Mesenchymal stem cell (in vitro differentiated cells and primary cell): ENCODE measurements around the gene BNC2.

ENCODE experiments used
- DNase-seq: peaks from one replicate; pipeline ENCODE4 v3.0.0-alpha.2; 2013
- H2AFZ ChIP-seq: one replicate; pipeline ENCODE4 v1.6.1; 2013; ENCODE audit warnings: low read depth, mild to moderate bottlenecking, control low read depth, inconsistent platforms, low read length, moderate library complexity
- H2AK5ac ChIP-seq: 2 replicates; pipeline ENCODE4 v1.6.1; 2013; ENCODE audit warnings: low read length, moderate library complexity, mild to moderate bottlenecking, inconsistent platforms; ENCODE audit not compliant: severe bottlenecking
- H2BK120ac ChIP-seq: one replicate; pipeline ENCODE4 v1.6.1; 2013; ENCODE audit warnings: low read depth, mild to moderate bottlenecking, inconsistent platforms, low read length, moderate library complexity
- H2BK12ac ChIP-seq, 2 experiments: one replicate each; pipeline ENCODE4 v1.6.1; 2013; ENCODE audit warnings: inconsistent platforms in 2 of 2, low read length in 2 of 2, mild to moderate bottlenecking in 2 of 2, moderate library complexity in 2 of 2, control low read depth in 1 of 2
- H2BK15ac ChIP-seq: one replicate; pipeline ENCODE4 v1.6.1; 2013; ENCODE audit warnings: mild to moderate bottlenecking, low read depth, inconsistent platforms; ENCODE audit not compliant: poor library complexity, severe bottlenecking
- H2BK5ac ChIP-seq: 2 replicates; pipeline ENCODE4 v1.6.1; 2013; ENCODE audit warnings: low read depth, mild to moderate bottlenecking, low read length, control low read depth, inconsistent platforms; ENCODE audit not compliant: poor library complexity, severe bottlenecking
- H3K14ac ChIP-seq, 2 experiments: one replicate each; pipeline ENCODE4 v1.6.1; 2013; ENCODE audit warnings: inconsistent platforms in 2 of 2, low read length in 2 of 2, control low read depth in 1 of 2, mild to moderate bottlenecking in 1 of 2, moderate library complexity in 1 of 2
- H3K18ac ChIP-seq, 2 experiments: one replicate each; pipeline ENCODE4 v1.6.1; 2013; ENCODE audit warnings: inconsistent platforms in 2 of 2, low read length in 2 of 2, control low read depth in 1 of 2, low read depth in 1 of 2, mild to moderate bottlenecking in 1 of 2
- H3K23ac ChIP-seq, 2 experiments: one replicate each; pipeline ENCODE4 v1.6.1; 2013; ENCODE audit warnings: inconsistent platforms in 2 of 2, low read length in 2 of 2, mild to moderate bottlenecking in 2 of 2, moderate library complexity in 2 of 2, control low read depth in 1 of 2
- H3K27ac ChIP-seq: 2 replicates; pipeline ENCODE4 v1.5.1; 2013; ENCODE audit warnings: mild to moderate bottlenecking, moderate library complexity, low read length, control low read depth, inconsistent platforms; ENCODE audit not compliant: poor library complexity, severe bottlenecking
- H3K27me3 ChIP-seq, 2 experiments: 2 replicates each; pipeline versions ENCODE4 v1.6.1 to v1.7.0; 2013; ENCODE audit warnings: low read length in 2 of 2, mild to moderate bottlenecking in 2 of 2, moderate library complexity in 2 of 2, control low read depth in 1 of 2, inconsistent platforms in 1 of 2; ENCODE audit not compliant: control insufficient read depth in 1 of 2, insufficient read depth in 1 of 2
- H3K36me3 ChIP-seq, 2 experiments: 2 replicates each; pipeline versions ENCODE4 v1.6.1 to v1.7.0; 2013; ENCODE audit warnings: low read length in 2 of 2, control low read depth in 1 of 2, inconsistent platforms in 1 of 2, low read depth in 1 of 2, mild to moderate bottlenecking in 1 of 2; ENCODE audit not compliant: insufficient read depth in 2 of 2, control insufficient read depth in 1 of 2
- H3K4ac ChIP-seq, 2 experiments: one replicate each; pipeline ENCODE4 v1.6.1; 2013; ENCODE audit warnings: inconsistent platforms in 2 of 2, low read length in 2 of 2, mild to moderate bottlenecking in 2 of 2, moderate library complexity in 2 of 2, control low read depth in 1 of 2, low read depth in 1 of 2
- H3K4me1 ChIP-seq: 2 replicates; pipeline ENCODE4 v1.6.1; 2013; ENCODE audit warnings: low read depth, low read length, control low read depth; ENCODE audit not compliant: control insufficient read depth, insufficient read depth
- H3K4me2 ChIP-seq: 2 replicates; pipeline ENCODE4 v1.6.1; 2013; ENCODE audit warnings: low read length, mild to moderate bottlenecking, inconsistent platforms; ENCODE audit not compliant: poor library complexity, severe bottlenecking
- H3K4me3 ChIP-seq, 2 experiments: 2 replicates each; pipeline versions ENCODE4 v1.5.1 to v1.7.0; 2013; ENCODE audit warnings: low read length in 2 of 2, mild to moderate bottlenecking in 2 of 2, control low read depth in 1 of 2, low read depth in 1 of 2; ENCODE audit not compliant: insufficient read depth in 1 of 2
- H3K79me1 ChIP-seq: replicated peaks from 2 replicates; pipeline ENCODE4 v1.6.1; 2013; ENCODE audit warnings: mild to moderate bottlenecking, control low read depth, low read length, inconsistent platforms; ENCODE audit not compliant: poor library complexity, severe bottlenecking
- H3K9ac ChIP-seq: 2 replicates; pipeline ENCODE4 v1.7.0; 2013; ENCODE audit warnings: mild to moderate bottlenecking, low read length, moderate library complexity
- H3K9me3 ChIP-seq: 2 replicates; pipeline ENCODE4 v1.7.0; 2013; ENCODE audit warnings: mild to moderate bottlenecking, low read length; ENCODE audit not compliant: control insufficient read depth
- H4K8ac ChIP-seq: one replicate; pipeline ENCODE4 v1.6.1; 2013; ENCODE audit warnings: inconsistent platforms, mild to moderate bottlenecking, low read length, moderate library complexity
- H4K91ac ChIP-seq: one replicate; pipeline ENCODE4 v1.6.1; 2013; ENCODE audit warnings: mild to moderate bottlenecking, low read length, inconsistent platforms
- WGBS: methylation state at CpG from one replicate; pipeline ENCODE4 v1.1.7; 2013; ENCODE audit warnings: mixed read lengths; 5-methylcytosine and 5-hydroxymethylcytosine counted together

Gene BNC2

DNA sequence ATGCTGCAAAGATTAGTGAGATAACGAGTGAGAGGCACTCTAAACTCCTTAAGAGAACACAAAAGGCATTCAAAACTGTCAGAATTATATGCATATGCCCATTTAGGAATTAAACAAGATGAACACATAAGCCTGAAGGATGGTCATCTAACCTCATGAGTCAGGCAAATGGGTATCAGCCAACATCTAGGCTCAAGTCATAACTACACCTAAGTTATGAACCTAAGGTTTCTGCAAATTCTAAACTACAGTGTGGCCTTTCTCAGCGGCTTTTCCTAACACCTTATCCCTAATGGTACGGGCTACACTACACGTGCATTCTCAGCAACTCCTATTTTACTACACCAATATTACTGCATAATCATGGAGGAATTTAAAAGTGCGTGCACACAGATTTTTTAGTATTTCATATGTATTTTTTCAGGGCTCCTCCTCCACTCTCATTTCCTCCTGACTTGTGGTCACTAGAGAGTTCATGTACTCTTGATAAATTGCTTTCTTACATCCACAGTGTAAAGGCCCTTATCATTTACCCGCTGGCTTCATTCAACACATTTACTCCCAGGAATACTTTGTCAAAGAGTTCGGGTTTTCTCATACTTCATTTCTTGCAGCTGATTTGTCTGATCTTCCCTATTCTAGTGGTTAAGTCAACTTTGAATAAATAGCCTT, 316.5 kb downstream of the BNC2 start:
- Histone ChIP-seq H3K4me2 (no peak overlapping the region), H3K14ac (no peak overlapping the region), H3K9ac (no peak overlapping the region), H2BK120ac (no peak overlapping the region), H3K23ac (no peak overlapping the region), H3K27ac (no peak overlapping the region), H3K9me3 (no peaks in the 10 kb centered on the region), H4K8ac (no peak overlapping the region), H2AFZ (no peak overlapping the region), H3K36me3 (peaks cover 9 to 51% of the 10 kb centered on the region in 2 experiments), H2BK15ac (no peak overlapping the region), H2BK12ac (no peak overlapping the region), H2AK5ac (no peak overlapping the region), H3K4ac (no peak overlapping the region), H3K4me3 (no peak overlapping the region), H4K91ac (no peak overlapping the region), H3K27me3 (no peaks in the 10 kb centered on the region), H3K79me1 (peaks cover 38% of the 10 kb centered on the region), H3K4me1 (no peaks in the 10 kb centered on the region), H2BK5ac (no peak overlapping the region), H3K18ac (peak overlapping the region in 1 of 2 experiments; percentile 9)
- WGBS, result 92% methylated on average over 6 of the region's 7 CpGs
- peak; percentile 25 for DNase-seq

DNA sequence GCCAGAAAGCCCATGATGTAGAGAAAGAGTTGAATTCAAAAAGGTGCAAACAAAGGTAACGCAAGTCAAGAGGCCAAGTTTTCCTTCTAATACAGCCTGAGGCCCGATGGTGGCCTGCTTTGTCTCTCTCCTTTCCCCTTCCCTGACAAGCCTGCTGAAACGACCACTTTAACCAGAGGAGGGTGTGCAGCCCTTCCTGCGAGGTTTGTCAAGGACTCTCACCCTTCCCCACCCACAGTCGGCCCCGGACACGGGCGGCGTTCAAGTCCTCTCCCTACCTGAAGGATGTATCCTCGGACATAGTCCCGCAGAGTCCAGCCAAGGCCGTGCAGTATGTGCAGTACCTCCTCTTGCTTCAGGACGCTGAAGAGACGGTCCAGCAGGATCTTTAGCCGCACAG, 318.2 kb downstream of the BNC2 start:
- Histone ChIP-seq H2BK5ac (no peak overlapping the region), H3K27me3 (no peaks in the 10 kb centered on the region), H3K18ac (no peak overlapping the region), H3K23ac (no peak overlapping the region), H3K4me1 (no peaks in the 10 kb centered on the region), H2BK15ac (no peak overlapping the region), H2AFZ (no peak overlapping the region), H2BK120ac (no peak overlapping the region), H3K4me2 (no peak overlapping the region), H3K79me1 (peaks cover 38% of the 10 kb centered on the region), H4K91ac (no peak overlapping the region), H4K8ac (no peak overlapping the region), H3K4me3 (no peak overlapping the region), H3K9ac (no peak overlapping the region), H3K9me3 (no peaks in the 10 kb centered on the region), H3K4ac (no peak overlapping the region), H3K27ac (no peak overlapping the region), H3K14ac (no peak overlapping the region), H2AK5ac (no peak overlapping the region), H2BK12ac (peak overlapping the region in 1 of 2 experiments; percentile 25), H3K36me3 (peaks cover 9 to 63% of the 10 kb centered on the region in 2 experiments)
- WGBS, result 90% methylated on average over 15 of the region's 15 CpGs
- DNase-seq, result no peak

DNA sequence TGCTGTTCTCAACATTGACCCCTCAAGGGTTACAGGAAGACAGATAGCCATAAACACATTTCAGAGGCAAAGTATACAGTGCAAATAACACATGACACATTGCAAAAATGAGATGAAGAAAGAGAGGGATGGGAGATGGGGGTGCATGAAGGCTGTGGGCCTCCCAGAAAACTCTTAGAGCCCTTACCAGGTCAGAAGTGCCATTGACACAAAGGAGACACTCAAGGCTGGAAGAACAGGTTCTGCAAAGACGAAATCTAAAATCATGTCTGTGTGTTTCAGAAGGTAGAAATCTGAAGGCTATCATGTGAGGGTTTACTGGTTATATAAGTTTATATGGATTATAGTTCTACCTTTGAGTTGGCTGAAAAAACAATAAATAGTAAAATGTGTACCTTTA, 318.8 kb downstream of the BNC2 start:
- Histone ChIP-seq H3K4me2 (no peak overlapping the region), H3K27me3 (no peaks in the 10 kb centered on the region), H3K79me1 (peaks cover 36% of the 10 kb centered on the region), H3K27ac (no peak overlapping the region), H3K4ac (no peak overlapping the region), H2BK15ac (no peak overlapping the region), H3K4me3 (no peak overlapping the region), H2AK5ac (no peak overlapping the region), H3K4me1 (no peaks in the 10 kb centered on the region), H3K14ac (no peak overlapping the region), H3K23ac (no peak overlapping the region), H3K36me3 (peaks cover 9 to 69% of the 10 kb centered on the region in 2 experiments), H4K91ac (no peak overlapping the region), H3K9me3 (no peaks in the 10 kb centered on the region), H3K9ac (no peak overlapping the region), H2AFZ (no peak overlapping the region), H4K8ac (no peak overlapping the region), H3K18ac (no peak overlapping the region), H2BK5ac (no peak overlapping the region), H2BK12ac (no peak overlapping the region), H2BK120ac (no peak overlapping the region)
- WGBS, result 100% methylated on average over 1 of the region's 1 CpG
- no peak for DNase-seq

DNA sequence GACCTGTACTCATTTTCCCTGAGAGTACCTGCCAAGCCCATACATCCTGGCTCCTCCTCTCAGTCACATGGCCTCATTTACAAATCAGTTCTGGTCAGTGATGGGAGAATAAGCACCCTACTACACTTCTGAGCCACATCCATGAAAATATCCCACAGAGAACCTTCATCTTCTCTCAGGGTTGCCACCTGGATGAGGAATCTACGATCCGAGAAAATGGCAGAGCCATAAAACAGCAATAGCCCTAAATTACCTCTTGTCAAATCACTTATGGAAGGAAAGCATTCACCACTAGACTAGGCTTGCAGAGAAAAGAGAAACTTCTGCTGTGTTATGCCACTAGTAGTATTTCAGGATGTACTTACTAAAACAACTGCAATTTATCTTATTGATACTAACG, 324.8 kb downstream of the BNC2 start:
- H3K18ac ChIP-seq, result no peak overlapping the region
- no peak overlapping the region for H3K14ac ChIP-seq
- H3K23ac ChIP-seq, result no peak overlapping the region
- H3K79me1 ChIP-seq, result peaks cover 28% of the 10 kb centered on the region
- H2BK12ac ChIP-seq, result no peak overlapping the region
- H3K9ac ChIP-seq, result peak overlapping the region; percentile 13
- no peak overlapping the region for H2BK15ac ChIP-seq
- H3K4me2 ChIP-seq, result no peak overlapping the region
- no peaks in the 10 kb centered on the region for H3K9me3 ChIP-seq
- no peaks in the 10 kb centered on the region for H3K4me1 ChIP-seq
- H3K36me3 ChIP-seq, result peaks cover 0 to 65% of the 10 kb centered on the region in 2 experiments
- H2AK5ac ChIP-seq, result no peak overlapping the region
- no peak overlapping the region for H2AFZ ChIP-seq
- H3K4me3 ChIP-seq, result no peak overlapping the region
- no peak overlapping the region for H2BK120ac ChIP-seq
- no peak overlapping the region for H2BK5ac ChIP-seq
- no peak for DNase-seq
- no peak overlapping the region for H3K27ac ChIP-seq
- WGBS, result 89% methylated on average over 2 of the region's 3 CpGs
- no peak overlapping the region for H3K4ac ChIP-seq
- no peaks in the 10 kb centered on the region for H3K27me3 ChIP-seq
- H4K8ac ChIP-seq, result no peak overlapping the region
- no peak overlapping the region for H4K91ac ChIP-seq
